Left kidney (tissue), 8 donors: ENCODE data around the gene JPT2. TPM values are rescaled to one million over a fixed set of nuclear protein-coding genes. Genes with fewer than 3 reads are reported as not detected.
A peak's percentile ranks its signal among the peaks of the same experiment; 100 is the strongest.

ENCODE experiments used
- DNase-seq: peaks from one replicate; pipeline ENCODE4 v3.0.0-alpha.2; 2013
- long read RNA-seq, 8 donors: transcript quantifications; one replicate each; lab custom pipeline, GENCODE V29; 2026
- polyA plus RNA-seq: library from polyadenylated mRNA; unstranded; fragments of 120-200 nt; gene quantifications from one replicate; pipeline ENCODE4 v1.2.1, GENCODE V29; 2013; ENCODE audit not compliant: insufficient read length

The JPT2 gene, protein sequence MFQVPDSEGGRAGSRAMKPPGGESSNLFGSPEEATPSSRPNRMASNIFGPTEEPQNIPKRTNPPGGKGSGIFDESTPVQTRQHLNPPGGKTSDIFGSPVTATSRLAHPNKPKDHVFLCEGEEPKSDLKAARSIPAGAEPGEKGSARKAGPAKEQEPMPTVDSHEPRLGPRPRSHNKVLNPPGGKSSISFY
- 82.0 TPM for polyA plus RNA-seq
- long read RNA-seq, donor 1, transcript JPT2-201 (5 exons, 3,718 nt), result major isoform, 32 of 84 reads
- long read RNA-seq, donor 1, transcript JPT2-207 (4 exons, 565 nt), result minor isoform, 5 of 84 reads
- long read RNA-seq, donor 1, partial matches to known transcripts, result 40 of 84 reads
- long read RNA-seq, donor 1, other reads (novel, unspliced or antisense), result 0 of 84 reads
- long read RNA-seq, donor 2, transcript JPT2-201 (5 exons, 3,718 nt), result major isoform, 32 of 40 reads
- long read RNA-seq, donor 2, partial matches to known transcripts, result 0 of 40 reads
- long read RNA-seq, donor 2, other reads (novel, unspliced or antisense), result 0 of 40 reads
- long read RNA-seq, donor 3, transcript JPT2-211 (3 exons, 857 nt), result minor isoform, 6 of 61 reads
- long read RNA-seq, donor 3, transcript JPT2-201 (5 exons, 3,718 nt), result major isoform, 22 of 61 reads
- long read RNA-seq, donor 3, transcript JPT2-207 (4 exons, 565 nt), result minor isoform, 5 of 61 reads
- long read RNA-seq, donor 3, partial matches to known transcripts, result 27 of 61 reads
- long read RNA-seq, donor 3, other reads (novel, unspliced or antisense), result 0 of 61 reads
- long read RNA-seq, donor 4, transcript JPT2-201 (5 exons, 3,718 nt), result major isoform, 5 of 8 reads
- long read RNA-seq, donor 4, partial matches to known transcripts, result 0 of 8 reads
- long read RNA-seq, donor 4, other reads (novel, unspliced or antisense), result 0 of 8 reads
- long read RNA-seq, donor 5, transcript JPT2-201 (5 exons, 3,718 nt), result major isoform, 52 of 64 reads
- long read RNA-seq, donor 5, transcript JPT2-207 (4 exons, 565 nt), result minor isoform, 5 of 64 reads
- long read RNA-seq, donor 5, partial matches to known transcripts, result 0 of 64 reads
- long read RNA-seq, donor 5, other reads (novel, unspliced or antisense), result 0 of 64 reads
- long read RNA-seq, donor 6, transcript JPT2-201 (5 exons, 3,718 nt), result major isoform, 28 of 33 reads
- long read RNA-seq, donor 6, partial matches to known transcripts, result 0 of 33 reads
- long read RNA-seq, donor 6, other reads (novel, unspliced or antisense), result 0 of 33 reads
- long read RNA-seq, donor 7, transcript JPT2-207 (4 exons, 565 nt), result minor isoform, 6 of 61 reads
- long read RNA-seq, donor 7, transcript JPT2-201 (5 exons, 3,718 nt), result major isoform, 53 of 61 reads
- long read RNA-seq, donor 7, partial matches to known transcripts, result 0 of 61 reads
- long read RNA-seq, donor 7, other reads (novel, unspliced or antisense), result 0 of 61 reads
- long read RNA-seq, donor 8, transcript JPT2-201 (5 exons, 3,718 nt), result major isoform, 16 of 22 reads
- long read RNA-seq, donor 8, partial matches to known transcripts, result 0 of 22 reads
- long read RNA-seq, donor 8, other reads (novel, unspliced or antisense), result 0 of 22 reads

DNA sequence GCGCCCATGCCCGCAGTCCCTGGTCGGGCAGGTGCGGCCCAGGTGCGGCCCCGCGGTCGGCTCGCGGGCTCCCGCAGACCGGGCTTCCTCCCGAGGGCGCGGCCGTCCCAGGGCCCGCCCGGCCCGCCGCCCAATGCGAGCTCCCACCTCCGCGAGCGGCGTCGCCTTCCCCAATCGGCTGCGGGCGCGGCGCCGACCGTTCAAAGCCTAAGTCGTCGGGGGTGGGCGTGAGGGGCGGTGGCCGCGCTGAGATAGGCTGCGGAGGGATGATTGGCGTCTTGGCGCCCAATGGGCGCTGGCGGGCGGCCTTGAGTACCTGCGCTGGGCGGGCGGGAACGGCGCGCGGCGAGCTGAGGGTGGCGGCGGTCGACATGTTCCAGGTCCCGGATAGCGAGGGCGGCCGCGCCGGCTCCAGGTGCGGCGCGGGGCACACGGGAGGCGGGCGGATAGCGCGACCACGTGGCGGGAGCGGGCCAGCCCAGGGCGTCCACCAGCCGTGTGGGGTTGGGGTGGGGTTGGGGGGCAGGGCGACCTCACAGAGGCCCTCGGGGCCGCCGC lies at the start of gene JPT2:
Gene JPT2, plus strand, starts transcription at position 338 of the 558 bp plus-strand sequence. Its CDS starts 34 bp downstream, at position 372.
- DNase-seq, result peak; percentile 96

DNA sequence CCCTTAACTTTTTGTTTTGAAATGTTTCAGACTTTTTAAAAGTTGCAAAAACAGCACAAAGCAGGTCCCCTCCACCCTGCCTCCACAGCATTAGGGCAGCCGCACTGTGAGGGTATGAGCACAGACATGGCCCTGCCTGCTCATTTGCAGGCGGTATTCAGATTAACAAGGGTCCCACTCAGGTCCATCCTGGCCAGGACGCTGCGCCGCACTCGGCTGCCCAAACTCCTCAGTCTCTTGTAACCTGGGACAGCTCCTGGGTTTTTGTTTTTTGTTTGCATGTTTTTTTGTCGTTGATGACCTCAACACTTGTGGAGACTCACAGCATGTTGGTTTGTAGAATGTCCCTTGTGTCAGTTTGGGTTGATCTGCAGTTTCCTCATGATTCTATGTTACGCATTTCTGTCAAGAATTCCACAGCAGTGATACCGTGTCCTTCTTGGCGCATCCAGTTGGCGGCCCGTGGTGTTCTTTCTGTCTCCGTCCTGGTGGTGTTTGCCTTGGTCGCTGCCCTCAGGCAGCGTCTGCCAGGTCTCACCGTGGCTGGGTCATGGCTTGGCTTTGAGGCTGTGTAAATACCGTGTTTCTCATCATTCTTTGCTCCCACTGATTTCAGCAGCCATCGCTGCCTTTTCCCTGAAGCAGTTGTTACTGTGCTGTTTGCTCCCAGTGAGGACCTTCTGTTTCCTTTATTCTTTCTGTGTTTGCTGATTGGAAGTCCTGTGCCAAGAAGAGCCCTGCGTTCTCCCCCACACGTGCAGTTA lies 47.4 kb upstream of the JPT2 start:
- no peak for DNase-seq

DNA sequence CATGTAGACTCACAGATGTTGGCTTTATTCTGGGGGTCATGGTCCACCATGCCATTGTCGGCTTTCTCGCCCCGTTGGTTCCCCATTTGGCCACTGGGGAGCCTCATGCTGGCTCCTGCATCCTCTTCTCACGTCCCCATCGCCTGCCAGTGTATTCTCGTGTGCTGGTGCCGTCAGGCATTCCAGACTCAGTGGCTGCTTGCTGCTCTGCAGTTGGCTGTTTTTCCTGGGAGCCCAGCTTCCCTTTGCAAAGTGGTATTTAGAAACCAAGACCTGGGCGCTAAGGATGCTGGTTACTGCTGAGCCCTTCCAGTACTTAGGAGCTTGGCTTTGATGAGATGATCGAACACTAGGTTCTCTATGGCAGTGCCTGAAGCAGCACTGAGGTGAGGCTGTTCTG lies 46.8 kb upstream of the JPT2 start:
- no peak for DNase-seq

DNA sequence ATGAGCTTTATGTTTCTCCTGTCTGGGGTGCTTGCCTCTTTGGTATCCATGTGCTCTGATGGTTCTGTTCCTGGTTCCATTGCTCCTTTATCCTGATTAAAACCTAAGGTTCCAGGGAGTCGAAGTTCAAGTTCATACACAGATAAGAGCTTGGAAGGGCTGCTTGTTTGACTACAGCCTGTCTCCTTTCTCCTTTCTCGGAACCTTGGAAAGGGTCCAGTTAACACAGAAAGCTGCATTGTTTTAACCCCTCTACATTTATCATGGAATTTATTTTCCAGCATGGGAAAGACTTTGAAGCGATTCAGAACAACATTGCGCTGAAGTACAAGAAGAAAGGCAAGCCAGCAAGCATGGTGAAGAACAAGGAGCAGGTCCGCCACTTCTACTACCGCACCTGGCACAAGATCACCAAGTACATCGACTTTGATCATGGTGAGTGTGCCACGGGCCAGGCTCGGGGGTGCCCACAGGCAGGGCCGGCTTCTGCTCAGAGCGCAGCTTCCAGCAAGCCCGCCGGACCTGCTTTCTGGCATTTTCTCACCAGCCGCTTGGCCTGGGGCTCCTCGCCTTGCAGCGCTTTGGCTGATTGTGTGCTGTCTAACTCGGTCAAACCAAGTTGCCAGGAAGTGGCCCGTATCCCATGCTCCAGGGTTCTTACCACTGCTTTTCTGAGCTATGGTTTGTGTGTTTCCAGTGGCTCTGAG lies 46.0 kb upstream of the JPT2 start:
- no peak for DNase-seq

DNA sequence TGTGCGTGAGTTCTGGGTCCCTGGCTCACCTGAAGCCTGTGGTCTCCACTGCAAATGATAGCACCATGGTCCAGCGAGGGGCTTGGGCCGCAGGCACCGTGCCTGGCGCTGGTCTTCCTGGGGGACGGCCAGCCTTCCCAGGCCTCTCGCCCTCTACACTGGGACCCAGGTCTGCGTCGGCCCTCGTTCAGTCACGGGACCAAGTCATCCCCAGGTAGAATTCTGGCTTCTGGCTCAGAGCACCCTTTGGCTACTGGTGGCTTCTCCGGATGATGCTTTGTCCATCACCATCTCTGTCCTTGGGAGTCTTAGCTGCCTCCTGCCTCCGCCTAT lies 45.5 kb upstream of the JPT2 start:
- no peak for DNase-seq

DNA sequence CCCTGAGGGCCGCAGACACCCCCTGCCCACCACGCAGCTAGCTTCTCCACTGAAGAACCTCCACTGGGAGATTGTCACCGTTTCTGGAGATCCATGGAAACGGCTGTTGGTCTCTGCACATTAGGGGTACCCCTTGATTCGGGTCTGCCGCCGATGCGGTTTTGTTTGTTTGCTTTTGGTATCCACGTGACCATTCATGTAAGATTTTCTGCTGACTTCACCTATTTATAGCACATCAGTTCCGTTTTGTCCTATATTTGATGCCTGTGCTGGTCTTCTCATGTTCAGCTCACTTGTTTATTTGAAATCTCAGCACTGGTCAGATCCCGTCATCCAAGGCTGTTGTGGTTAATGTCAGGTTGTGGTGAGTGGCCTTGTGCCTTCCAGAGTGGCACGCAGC lies 44.8 kb upstream of the JPT2 start:
- no peak for DNase-seq

DNA sequence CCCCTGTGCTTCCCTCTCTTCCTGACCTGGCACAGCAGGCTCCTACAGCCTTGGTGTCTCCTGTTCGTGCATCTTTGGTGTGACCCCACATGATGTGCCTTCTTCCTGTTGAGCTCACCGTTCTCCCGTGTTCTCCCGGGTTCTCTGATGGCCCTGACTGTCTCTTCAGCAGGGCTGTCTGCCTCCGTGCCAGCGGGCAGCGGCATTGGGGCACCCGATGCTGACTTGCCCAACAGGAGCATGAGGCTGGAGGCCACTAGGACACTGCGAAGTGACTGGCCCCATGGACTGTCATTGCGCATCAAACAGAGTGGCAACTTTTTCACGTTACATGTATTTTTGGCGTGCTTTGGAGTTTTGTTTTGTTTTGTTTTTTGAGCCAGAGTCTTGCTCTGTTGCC lies 43.5 kb upstream of the JPT2 start:
- no peak for DNase-seq

DNA sequence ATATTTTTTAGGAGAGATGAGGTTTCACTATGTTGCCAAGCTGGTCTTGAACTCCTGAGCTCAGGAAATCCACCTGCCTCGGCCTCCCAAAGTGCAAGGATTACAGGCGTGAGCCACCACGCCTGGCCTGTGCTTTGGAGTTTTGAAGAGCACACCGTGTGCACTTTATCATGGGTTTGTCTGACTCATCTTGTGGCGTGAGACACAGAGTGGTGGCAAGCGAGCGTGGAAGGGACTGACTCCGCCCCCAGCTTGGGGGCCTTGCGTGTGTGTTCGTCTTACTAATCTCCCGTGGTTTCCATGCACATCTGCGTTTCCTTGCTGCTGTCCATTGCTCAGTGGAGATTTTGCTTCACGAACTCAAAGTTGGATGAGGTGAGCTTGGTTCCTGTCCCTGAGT lies 43.0 kb upstream of the JPT2 start:
- no peak for DNase-seq

DNA sequence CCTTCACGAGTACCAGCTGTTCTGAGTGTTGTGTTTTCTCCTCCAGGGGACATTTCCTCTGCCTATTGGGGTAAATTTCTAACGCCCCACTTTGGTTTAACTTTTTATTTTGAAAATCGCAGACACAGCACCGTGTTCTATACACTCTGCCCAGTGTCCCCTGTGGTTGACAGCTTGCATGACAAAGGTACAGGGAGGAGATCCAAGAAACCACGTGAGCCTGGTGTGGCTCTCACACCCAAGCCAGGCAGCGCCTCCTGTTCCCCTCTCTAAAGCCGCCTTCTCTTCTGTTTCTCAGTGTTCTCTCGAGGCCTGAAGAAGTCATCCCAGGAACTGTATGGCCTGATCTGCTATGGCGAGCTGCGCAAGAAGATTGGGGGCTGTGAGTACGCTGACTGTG lies 40.6 kb upstream of the JPT2 start:
- DNase-seq, result no peak

DNA sequence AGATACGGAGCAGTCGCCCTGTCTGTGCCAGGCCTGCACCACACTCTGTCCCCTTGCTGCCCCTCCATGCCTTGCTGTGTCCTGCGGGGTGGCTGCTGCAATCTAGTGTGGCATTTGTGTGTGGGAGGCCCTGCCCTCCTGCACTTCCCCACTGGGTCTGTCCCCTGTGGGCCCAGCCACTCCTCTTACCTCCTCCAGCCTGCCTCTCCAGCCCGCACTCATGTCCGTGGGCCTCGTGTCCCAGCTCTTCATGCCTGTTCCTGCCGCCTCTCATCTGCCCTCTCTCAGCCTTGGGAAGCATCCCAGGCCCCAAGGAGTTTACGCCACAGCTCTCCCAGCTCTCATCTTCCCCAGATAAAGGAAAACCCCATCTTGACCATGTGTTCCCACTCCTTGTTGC lies 39.3 kb upstream of the JPT2 start:
- DNase-seq, result no peak

DNA sequence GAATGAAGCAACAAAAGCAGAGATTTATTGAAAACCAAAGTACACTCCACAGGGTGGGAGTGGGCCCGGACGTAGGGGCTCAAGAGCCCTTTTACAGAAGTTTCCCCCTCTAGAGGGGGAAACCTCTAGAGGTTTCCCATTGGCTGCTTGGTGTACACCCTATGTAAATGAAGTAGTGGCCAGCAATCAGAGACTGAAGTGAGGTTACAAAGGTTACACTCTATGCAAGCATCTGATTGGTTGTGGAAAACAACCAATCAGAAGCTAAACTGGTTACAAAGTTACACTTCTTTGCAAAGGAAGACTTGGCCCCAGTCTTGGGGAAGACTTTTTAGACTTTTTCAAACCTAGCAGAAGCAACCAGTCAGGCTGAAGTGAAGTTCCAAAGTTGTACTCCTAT lies 38.8 kb upstream of the JPT2 start:
- DNase-seq, result no peak

DNA sequence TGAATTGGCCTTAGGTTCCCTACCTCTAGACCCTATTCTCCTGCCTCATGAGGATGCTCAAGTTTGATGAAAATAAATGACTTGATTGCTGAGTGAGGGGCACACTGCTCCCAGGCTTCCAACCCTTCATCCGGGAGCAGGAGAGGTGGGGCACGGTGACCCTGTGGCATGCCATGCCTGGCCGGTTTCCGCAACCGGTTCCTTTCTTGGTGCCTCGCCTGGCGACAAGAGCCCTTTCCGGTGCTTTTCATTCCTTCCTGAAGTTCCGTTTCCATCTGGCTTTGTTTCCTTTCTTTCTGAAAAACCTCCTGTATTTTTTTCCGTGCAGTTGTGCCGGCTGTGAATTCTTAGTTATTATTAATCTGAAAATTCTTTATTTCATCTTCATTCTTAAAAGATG lies 38.2 kb upstream of the JPT2 start:
- no peak for DNase-seq

DNA sequence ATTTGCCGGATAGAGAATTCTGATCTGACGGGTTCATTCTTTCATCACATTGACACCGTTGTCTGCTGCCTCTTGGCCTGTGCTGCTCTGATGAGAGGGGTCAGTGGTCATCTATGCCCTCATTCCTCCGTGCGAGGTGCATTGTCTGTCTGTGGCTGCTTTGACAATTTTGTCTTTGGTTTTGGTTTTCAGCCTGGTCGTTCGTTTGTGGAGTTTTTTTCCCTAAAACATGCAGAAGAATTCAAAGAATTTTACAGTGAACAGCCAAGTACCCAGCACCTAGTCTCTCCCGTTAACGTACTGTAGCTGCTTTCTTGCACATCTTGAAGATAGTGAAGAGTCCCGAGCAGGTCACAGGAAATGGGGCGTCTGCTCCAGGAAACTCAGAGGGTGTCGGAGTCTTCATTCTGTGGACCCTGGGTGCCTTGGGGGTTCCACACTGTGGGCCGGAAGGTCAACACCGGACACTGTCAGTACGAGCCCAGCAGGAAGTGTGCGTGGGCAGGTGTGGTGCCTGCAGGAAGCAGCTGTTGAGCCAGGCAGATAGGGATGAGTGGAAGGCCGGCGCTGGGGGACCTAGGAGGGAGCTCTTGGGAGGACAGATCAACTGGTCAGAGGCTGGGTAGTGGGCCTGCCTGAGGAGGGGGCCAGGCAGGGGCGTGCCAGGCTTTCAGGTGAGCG lies 37.7 kb upstream of the JPT2 start:
- DNase-seq, result no peak

DNA sequence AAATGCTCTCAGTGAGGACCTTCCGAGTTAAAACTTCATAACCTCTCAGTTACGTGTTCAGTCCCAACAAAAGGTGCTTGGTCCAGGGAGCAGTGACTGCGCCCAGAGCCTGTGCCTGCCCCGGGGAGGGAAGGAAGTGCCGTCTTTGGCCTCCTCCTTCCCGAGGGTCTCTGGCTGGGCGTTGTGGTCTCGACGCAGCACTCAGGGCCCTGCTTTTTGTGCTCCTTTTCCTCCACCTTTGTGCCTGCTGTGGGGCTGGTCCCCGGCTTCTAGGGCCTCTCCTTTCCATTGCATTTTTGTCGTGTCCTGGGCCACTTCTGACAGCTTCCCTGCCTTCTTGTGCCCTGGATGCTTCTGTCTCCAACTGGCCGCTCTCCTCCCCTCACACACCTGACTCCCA lies 36.8 kb upstream of the JPT2 start:
- DNase-seq, result no peak

DNA sequence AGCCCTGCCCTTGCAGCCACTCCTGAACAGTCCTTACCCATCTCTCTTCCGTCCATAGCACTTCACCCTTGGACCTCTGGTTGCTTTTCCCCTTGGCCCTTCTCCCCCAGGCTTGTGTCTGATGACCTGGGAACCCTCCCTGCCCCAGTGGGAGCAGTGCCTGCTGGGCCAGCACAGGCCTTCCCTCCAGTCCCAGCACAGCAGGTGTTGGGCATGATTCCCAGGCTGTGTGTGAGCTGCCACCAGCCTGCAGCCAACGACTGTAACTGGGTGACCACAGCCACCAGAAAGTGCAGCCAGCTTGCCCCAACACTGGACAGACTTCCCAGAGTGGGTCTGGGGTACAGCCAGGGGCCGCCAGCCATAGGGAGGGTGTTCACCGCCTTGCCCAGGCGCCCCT lies 35.9 kb upstream of the JPT2 start:
- DNase-seq, result no peak

DNA sequence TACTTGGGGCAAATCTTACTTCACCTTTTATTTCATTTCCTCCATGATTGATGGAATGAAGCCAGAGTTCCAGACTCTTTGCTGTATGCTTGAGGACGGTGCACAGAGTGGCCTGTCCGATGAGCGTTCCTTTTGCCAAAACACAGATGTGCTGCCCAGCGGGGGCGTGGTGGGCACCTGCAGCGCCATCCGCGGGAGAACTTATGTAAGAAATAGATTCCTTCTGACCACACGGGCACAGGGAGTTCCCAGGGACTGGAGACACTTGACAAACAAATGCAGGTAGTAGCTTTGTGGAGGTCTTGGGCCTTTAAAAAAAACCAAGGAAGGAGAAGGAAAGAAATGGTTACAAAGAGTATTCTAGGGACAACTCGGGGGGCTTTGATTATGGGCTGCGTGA lies 35.3 kb upstream of the JPT2 start:
- no peak for DNase-seq

DNA sequence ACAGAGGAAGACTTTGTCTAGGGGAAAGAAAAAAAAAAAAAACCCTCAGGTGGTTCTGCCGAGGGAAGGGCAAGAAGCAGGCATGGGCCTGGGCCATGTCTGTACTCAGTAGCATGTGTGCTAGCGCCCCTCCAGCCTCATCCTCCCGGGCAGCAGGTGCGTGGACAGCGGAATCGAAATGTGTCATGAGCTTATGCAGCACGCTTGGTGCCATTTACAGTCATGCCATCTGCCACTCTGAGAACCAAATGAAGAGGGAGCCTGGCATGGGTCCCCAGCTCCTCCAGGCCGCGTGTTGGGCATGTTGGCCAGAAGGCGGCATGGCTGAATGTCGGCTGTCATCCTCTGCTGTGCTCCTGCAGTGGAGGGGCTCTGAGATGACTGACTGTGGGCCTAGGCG lies 34.6 kb upstream of the JPT2 start:
- DNase-seq, result no peak

DNA sequence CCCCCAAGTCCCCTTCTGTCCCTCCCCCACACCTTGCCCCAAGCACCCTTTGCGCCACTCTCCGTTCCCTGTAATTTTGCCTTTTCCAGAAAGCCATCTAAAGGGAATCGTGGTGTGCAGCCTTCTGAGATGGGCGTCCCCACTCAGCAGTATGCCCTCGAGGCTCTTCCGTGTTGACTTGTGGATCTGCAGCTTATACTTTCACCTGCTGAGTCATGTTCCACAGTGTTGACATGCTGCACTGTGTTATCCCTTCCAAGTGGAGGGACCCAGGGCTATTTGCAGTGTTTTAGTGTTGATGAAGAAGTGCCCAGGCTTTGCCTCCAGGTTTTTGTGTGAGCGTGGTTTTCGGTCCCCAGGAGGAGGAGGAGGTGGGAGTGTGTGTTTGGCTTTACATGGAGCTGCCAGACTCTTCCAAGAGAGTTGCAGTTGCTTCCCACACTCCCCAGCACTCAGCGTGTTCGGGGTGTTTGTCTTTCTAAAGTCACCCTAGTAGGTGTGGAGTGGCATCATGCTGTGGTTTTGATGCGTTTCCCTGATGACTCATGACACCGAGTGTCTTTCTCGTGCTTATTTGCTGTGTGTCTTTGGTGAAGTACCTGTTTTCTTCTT lies 32.1 kb upstream of the JPT2 start:
- no peak for DNase-seq

DNA sequence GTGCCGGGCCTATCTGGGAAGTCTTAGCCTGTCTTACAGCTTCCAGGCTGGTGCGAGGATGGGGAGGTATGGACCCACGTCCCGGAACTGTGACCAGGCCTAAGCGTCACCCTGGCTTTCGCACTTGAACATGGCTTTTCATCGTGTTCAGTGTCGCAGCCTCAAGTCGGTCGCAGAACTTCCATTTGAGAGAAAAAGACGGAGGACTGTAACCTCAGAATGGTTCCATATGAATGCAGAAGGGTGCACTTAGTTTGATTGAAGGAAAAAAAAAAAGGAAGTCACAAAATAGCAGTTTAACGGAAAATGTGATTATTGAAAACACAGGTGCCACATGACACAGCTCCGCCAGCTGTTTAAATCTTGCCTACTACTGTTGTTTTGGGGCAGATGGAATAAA lies 30.2 kb upstream of the JPT2 start:
- DNase-seq, result no peak
